HCT116 (cell line): Measurements from ENCODE around the gene SCYGR4.

Experiments used
- EGR1 ChIP-seq: IDR thresholded peaks from 2 replicates; pipeline ENCODE4 v1.6.1; 2012; ENCODE audit warnings: low read depth
- POLR2A ChIP-seq: IDR thresholded peaks from 2 replicates; pipeline ENCODE4 v1.7.0; 2011; ENCODE audit warnings: borderline replicate concordance; ENCODE audit not compliant: insufficient read depth, insufficient read length; ENCODE audit errors: extremely low read depth
- POLR2AphosphoS5 ChIP-seq: IDR thresholded peaks from 2 replicates; pipeline ENCODE4 v1.6.1; 2011; ENCODE audit warnings: mild to moderate bottlenecking, low read depth, low read length, moderate library complexity
- YY1 ChIP-seq: IDR thresholded peaks from 2 replicates; pipeline ENCODE4 v1.6.1; 2011; ENCODE audit warnings: low read length, low read depth, moderate library complexity, mild to moderate bottlenecking; ENCODE audit not compliant: insufficient replicate concordance; ENCODE audit errors: extremely low read depth
- TF ChIP-seq, protein P1 (sequence below), 3 experiments: fragments of 200-600 bp in 1 of 3; sonication (generic) in 1 of 3; IDR thresholded peaks in 2 of 3; conservative IDR thresholded peaks in 1 of 3; 2 replicates each; pipeline ENCODE4 v1.5.1; 2012 to 2017; ENCODE audit warnings: low read depth in 2 of 3, low read length in 2 of 3, antibody characterized with exemption in 1 of 3, borderline replicate concordance in 1 of 3, control low read depth in 1 of 3, mild to moderate bottlenecking in 1 of 3, mixed read lengths in 1 of 3, mixed run types in 1 of 3, moderate library complexity in 1 of 3; ENCODE audit not compliant: insufficient read depth in 1 of 3

DNA sequence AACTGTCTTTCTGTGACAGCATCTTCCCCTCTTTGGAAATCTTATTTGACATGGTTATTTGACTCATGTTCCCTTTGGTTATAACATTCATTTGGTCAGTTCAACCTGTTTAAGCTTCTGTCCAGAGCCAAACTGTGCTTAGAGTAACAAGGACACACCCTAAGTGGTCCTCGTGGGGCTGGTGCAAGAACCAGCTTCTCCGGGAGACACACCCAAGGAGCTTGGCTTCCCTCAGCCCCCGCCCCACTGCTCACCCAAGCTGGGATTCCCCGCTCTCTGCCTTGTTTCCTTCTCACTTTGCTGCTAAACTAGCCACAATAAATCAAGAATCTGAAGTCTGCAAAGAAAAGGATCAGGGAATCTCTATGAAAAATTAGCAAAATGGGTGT lies 4.0 kb upstream of the SCYGR4 start:
- TF ChIP-seq, protein P1, sequence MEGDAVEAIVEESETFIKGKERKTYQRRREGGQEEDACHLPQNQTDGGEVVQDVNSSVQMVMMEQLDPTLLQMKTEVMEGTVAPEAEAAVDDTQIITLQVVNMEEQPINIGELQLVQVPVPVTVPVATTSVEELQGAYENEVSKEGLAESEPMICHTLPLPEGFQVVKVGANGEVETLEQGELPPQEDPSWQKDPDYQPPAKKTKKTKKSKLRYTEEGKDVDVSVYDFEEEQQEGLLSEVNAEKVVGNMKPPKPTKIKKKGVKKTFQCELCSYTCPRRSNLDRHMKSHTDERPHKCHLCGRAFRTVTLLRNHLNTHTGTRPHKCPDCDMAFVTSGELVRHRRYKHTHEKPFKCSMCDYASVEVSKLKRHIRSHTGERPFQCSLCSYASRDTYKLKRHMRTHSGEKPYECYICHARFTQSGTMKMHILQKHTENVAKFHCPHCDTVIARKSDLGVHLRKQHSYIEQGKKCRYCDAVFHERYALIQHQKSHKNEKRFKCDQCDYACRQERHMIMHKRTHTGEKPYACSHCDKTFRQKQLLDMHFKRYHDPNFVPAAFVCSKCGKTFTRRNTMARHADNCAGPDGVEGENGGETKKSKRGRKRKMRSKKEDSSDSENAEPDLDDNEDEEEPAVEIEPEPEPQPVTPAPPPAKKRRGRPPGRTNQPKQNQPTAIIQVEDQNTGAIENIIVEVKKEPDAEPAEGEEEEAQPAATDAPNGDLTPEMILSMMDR (IDR thresholded peaks at IDR 0.05 in 2 of 3, conservative IDR thresholded peaks at IDR 0.05 in 1 of 3; ENCODE audit: borderline replicate concordance in 1 of 3, insufficient read depth in 1 of 3, low read depth in 2 of 3, low read length in 2 of 3), result no peak
- TF ChIP-seq POLR2A (no peak), POLR2AphosphoS5 (no peak), YY1 (no peak), EGR1 (no peak)
